HG03103 (cell line): ENCODE measurements around the gene SLAIN2.

Experiments used
- ATAC-seq: cut with Tn5 transposase; IDR thresholded peaks from one replicate; pipeline ENCODE4 v1.9.1; 2021; ENCODE audit warnings: low read depth; ENCODE audit not compliant: unreplicated experiment

The SLAIN2 gene

DNA sequence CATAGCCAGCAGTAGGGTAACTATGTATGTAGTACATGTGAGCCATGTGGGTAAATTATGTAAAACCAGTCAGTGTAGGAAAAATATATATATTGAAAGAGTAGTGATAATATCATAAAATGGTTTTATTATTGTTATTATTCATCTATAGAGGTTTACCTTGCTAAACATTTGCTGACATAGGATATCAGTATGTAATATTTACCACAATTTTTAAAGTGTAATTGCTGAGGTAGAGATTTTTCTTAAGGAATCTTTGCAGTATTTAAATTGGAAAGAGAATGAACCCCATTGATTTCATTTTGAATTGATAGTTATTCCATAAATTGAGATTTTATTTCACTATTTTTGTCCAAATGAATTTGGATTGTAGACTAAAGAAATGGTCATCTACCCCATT lies 27.1 kb downstream of the SLAIN2 start:
- no peak for ATAC-seq

DNA sequence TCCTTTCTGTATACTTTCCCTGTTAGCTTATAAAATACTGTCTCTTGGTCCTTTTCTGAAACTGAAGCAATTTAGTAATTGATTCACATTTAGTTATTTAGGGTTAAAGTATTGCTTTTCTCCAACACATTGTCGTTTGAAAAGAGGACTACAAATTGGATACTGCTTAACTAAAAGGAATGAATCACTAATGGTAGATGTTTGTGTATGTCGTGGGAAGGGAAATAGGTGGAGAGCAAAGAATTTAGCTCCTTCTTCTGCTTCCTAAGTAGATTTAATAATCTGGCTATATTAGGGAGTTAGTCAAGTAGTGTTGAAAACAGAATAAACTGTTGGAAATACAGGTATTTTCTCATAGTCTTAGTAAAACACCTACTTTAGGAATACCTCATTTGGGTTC lies 27.9 kb downstream of the SLAIN2 start:
- no peak for ATAC-seq

DNA sequence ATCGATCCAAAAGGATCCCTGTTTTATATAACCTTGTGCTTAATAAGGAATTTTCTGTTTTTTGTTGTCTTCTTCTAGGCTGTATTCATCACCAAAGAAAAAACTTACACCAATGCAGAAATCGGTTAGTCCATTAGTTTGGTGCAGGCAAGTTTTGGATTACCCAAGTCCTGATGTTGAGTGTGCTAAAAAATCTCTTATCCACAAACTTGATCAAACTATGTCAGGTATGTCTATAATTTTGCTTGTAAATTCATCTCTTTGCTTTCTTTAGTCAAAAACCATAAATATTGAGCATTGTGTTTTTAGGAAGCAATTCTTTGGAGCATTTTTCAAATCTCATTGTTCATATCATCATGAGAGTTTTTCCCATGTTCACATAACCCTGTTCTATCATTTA lies 28.4 kb downstream of the SLAIN2 start:
- no peak for ATAC-seq

DNA sequence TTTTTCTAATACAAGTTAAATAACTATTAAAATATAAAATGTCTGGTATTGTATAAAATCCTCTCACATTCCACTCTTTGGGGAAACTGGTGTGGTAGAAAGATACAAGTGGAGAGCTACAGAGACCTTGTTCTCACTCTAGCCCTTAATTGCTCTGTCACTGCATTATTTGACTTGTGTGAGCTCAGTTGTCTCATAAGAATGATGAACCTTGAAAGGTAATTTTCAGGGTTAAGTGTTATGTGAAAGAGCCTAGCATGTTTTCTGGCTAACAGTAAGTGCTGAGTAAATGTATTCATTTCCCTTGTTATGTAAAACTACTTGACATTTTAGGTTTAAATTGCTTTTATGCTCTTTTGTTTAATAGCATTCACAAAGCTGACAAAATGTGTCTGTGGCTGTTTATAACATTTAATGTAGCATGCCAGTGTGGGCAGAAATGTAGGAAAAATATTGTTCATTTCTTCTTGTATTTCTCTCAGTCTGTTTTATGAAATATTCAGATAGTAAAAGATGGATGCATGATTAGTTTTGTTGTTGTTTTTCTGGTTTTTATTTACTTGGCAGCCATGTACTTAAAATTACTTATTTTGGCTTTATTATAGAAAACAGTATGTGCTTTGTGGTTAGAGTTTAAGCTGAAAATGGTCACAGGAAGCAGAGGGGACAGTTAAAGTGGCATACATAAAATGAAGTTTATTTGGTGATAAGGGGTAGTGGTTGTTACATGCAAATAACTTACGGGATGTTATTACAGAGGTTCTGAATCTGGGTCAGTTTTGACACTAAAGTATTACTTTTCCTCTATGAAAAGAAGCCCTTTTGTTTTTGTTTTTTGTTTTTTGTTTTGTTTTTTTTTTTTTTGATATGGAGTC lies 29.2 kb downstream of the SLAIN2 start:
- no peak for ATAC-seq

DNA sequence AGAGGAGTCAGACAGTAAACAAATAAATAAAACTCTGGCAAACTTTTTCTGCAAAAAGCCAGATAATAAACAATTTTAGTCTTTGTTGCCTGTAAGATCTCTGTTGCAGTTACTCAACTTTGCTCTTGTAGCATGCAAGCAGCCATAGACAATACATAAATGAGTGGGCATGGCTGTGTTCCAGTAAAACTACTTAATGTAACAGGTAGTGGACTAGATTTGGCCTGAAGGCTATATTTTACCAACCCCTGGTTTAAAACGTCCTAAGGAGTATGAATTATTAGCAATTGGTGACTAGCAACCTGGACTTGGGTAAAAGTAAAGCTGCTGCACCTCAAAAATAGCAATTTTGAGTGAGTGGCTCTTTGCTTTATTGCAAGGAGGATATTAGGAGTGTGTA lies 30.9 kb downstream of the SLAIN2 start:
- no peak for ATAC-seq

DNA sequence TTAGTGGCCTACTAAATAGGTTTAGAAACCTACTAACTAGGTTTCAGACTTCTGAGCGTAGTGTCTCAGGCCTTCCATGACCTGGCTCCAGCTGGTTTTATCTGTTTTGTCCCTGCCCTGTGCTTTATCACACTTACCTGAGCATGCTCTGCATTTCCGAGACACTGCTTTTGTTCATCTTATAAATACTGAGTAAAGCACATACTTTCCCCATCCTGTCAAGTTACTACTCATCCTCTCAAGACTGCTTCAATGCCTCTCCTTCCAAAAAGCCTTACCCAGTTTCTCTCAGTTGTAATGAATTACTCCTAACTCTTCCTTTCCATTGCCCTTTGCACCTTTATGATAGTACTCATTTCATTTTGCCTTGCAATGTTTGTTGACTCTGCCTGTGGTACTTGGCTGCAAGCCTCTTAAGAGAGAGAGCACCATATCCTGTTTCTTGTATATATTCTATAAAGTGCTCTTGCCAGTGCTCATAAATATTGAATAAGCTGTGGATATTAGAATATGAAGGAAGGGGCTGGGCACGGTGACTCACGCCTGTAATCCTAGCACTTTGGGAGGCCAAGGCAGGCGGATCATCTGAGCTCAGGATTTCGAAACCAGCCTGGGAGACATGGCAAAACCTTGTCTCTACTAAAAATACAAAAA lies 34.4 kb downstream of the SLAIN2 start:
- ATAC-seq, result no peak

DNA sequence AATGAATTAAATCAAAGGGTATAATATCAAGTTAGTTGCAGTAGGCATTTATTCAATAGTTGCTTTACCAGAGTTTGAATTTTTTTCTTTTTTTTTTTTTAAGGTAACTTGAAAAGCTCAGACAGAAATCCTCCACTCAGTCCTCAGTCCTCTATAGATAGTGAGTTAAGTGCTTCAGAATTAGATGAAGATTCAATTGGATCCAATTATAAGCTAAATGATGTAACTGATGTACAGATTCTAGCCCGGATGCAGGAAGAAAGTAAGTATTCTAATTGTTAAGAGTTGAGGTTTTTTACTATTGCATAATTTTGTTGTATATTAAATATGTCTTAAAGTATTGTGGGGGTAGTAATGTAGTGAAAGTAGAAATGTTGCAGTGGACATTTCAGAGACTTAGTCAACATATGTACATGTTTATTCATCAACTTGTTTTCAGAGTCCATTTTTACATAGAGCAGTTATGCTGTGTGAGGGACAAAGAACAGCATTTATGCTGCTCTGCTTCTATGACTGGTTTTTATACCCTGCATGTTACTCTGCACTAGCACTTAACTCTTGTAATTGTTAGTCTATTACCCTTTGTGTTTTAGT lies 38.4 kb downstream of the SLAIN2 start:
- no peak for ATAC-seq

DNA sequence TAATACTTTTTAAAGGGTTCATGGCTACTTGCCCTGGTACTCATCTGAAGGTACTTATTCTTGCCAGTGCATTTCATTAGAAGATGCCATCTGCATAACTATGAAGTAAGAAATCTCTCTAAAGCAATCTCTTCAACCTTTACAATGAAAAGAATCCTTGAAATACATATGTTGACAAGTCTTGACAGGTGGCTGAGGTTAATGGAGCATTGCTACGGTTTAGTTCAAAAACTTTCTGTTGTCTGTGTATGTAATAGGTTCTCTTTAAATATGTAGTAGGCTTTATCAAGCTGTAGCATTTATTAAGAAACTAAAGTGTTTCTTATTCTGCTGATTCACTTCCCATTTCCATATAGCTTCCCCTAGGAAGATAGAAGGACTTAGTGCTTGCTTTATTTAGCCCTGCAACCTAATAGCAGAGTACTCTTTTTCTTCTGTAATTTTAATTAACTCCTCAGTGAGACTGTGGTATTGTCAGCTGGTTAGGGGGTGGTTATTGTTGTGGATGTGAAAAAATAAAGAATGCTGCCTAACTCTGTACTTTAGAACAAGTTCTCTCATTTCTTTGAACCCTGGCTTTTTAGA lies 39.3 kb downstream of the SLAIN2 start:
- no peak for ATAC-seq

DNA sequence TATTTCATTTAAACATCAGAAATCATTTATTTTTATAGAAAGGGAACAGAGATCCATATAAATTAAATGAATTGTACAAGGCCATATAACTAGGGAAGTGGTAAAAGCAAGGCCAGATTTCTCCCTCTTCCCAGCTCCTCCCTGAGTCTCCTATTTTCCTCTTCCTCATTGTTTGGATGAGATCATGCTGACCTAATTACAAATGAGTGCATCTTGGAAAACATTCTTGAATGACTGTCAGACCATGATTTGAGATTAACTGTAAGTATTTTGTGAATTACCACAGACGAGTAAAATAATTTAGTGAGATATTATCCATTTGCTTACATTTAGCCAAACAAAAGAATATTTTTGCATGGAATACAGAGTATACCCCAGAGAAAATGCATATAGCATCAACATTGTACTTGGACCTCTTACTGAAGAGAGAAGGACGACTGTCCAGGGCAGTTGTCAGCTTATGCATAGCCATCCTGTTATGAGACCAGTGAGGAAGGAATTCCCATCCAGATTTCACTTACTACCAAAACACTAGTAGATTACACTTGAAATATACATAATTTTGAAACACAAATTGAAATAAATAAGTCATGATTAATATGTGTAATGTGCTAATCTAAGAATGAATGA lies 47.3 kb downstream of the SLAIN2 start:
- no peak for ATAC-seq

DNA sequence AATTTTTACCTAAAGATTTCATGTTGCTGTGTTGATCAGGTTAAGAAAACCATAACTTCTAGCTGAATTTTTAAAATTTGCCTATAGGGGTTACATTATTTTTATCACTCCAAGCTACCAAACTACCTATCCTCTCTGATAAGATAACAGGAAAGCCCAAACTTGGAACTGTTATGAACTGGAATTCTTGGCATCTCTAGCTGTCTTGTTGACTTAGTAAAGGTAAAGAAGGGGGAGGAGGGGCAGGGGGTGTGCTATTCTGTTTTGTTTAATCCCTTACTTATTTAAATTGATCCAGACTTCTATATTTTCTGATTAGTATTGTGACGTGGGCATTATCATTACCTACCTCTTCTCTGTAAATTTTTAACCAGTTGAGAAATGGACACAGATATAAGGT lies 54.7 kb downstream of the SLAIN2 start:
- ATAC-seq, result no peak

DNA sequence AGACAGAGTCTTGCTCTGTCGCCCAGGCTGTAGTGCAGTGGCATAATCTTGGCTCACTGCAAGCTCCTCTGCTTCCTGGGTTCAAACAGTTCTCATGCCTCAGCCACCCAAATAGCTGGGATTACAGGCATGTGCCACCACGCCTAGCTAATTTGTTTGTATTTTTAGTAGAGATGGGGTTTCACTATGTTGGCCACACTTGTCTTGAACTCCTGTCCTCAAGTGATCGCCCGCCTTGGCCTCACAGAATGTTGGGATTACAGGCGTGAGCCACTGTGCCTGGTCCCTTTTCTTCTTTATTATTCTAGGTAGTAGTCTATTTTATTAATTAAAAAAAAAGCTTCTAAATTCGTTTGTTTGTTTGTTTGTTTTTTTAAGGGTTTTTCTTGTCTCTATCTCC lies 59.1 kb downstream of the SLAIN2 start:
- no peak for ATAC-seq

DNA sequence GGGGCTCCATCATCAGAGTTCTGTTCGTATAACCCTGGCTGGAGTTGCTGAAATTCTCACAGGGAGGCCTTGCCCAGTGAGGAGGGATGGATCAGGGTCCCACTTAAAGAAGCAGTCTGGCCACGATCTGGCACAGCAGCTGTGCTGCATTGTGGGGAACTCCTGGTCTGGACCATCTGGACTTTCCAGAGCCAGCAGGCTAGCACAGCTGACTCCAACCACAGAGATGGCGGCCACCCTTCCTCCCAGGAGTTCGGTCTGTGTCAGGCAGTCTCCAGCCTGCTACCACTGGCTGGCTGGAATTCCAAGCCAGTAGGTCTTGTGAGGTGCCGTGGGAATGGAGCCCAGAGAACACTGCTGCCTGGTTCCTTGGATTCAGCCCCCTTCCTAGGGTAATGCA lies 62.0 kb downstream of the SLAIN2 start:
- ATAC-seq, result no peak

DNA sequence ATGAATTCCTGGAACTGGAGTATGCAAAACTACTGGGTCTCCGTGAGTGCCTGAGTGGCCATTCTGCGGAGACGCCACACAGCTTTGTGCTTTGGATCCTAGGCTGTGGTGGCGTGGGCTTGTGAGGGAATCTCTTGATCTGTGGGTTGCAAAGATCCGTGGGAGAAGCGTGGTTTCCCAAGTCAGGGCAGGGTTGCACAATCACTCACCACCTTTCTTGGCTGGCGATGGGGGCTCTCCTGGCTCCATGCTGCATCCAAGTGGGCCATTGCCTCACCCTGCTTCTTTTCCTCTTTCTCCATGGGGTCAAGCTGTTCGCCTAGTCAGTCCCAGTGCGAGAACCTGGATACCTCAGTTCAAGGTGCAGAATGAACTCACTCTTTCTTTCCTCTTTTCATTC lies 62.5 kb downstream of the SLAIN2 start:
- ATAC-seq, result no peak

DNA sequence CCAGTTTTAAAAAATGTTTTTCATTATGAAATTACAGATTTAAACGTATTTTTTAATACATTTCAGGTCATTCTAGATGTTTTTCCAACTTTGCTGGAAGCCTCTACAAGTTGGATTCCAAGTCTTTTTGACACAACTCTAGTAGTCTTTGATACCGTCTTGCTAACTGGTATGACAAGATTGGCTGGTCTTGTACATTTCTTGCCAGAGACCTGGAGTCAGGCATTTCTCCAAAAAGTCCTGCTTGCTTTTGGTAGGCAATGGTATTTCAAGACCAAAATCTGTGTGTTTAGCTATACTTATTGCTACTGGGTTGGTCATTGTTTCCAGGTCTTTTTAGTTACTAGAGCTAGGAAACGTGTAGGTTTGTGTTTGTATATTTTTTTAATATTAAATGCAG lies 64.6 kb downstream of the SLAIN2 start:
- no peak for ATAC-seq

DNA sequence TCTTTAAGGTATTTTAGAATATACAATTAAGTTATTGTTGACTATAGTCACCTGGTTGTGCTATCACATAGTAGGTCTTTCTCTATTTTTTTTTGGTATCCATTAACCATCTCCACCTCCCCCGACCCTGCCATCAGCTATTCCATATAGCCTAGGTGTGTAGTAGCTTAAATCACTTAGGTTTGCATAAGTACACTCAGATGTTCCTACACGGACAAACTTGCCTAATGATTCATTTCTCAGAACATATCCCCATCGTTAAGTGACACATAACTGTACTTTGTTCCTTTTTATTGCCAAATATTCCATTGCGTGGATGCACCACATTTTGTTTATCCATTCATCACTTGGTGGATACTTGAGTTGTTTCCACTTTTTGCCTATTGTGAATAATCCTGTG lies 67.9 kb downstream of the SLAIN2 start:
- ATAC-seq, result no peak

DNA sequence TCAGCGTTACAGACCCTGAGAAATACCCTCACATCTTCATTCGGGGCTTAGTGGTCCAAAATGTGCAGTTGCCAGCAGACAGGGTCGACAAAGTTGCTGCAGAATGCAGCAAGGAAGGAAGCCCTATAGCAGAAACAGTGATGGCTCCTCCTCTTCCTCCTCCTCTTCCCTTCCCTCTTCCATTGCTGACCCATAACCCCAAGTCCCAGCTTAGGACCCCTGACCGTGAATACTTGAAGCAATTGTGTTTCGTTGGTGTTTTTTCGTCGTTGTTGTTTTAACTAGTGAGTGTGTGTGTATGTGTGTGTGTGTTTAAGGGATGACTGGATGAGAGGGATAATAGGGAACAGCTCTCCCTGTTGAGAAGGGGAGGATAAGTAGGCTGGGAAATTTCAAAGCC lies 69.5 kb downstream of the SLAIN2 start:
- no peak for ATAC-seq

DNA sequence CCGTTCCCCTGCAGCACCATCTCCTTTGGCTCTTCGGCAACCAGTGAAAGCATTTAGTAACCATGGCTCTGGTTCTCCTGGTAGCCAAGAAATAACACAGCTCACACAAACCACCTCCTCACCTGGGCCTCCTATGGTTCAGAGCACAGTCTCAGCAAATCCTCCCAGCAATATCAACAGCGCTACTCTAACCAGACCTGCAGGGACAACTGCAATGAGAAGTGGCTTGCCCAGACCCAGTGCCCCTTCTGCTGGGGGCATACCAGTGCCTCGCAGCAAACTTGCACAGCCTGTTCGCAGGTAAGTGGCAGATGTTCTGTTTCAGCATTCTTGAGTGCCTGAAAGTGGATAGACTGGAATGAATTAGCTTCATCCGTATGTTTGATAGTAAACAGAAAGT lies 78.8 kb downstream of the SLAIN2 start:
- ATAC-seq, result no peak

DNA sequence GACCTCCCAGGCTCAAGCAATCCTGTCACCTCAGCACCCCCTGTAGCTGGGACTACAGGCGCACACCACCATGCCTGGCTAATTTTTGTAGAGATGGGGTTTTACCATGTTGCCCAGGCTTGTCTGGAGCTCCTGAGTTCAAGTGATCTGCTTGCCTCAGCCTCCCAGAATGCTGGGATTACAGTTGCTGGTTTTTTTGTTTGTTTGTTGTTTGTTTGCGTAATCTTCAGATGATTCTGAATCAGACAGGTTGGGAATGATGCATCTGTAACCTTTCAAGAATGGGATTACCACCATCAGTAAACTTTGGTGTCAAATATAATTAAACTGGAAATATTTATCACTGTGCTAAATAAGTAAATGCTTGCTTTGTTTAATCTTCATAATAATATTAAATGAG lies 79.8 kb downstream of the SLAIN2 start:
- no peak for ATAC-seq

DNA sequence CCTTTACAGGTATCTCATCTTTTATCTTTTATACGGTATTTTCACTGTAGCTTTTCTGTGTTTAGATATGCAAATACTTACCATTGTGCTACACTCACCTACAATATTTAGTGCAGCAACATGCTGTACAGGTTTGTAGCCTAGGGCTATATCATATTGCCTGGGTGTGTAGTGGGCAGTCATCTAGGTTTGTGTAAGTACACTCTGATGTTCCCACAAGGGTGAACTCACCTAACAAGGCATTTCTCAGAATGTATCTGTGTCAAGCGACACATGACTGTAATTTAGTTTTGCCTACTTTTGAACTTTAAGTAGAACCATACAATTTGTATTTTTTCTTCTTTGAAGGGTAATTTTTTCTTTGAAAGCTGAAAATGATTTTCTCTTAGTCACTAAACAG lies 87.6 kb downstream of the SLAIN2 start:
- ATAC-seq, result no peak

DNA sequence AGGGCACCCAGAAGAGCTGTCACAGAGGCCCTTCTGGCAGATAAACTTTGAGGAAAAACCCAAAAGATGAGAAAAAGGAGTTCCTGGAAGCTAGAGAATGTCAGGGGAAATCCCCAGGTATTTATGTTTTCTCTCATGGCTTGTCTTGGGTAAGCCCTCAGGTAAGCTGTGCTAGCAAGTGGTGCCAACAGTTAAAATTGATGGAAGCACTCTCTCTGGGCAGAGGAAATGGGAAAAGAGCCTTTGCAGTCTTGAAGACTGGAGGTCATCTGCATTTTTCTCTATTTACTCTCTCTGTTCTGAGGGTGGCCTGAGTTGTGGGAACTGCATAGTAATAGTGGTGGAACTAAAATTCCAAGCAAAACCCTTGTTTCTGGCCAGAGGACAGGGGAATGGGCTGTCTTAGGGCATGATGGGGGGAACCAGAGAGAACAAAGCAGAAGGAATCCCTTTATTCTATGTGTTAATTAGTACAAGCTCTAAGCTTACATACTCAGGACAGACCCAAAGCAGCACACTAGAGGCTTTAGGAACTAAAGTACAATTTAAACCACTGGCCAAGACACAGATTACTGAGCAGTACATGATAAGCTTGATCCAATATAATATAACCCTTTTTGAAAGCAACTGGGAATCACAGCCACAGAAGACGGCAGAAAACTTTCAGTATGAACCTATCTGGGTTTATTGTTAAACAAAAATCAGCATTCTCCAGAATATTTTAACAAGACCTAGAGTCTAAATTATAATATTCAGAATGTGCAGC lies 88.6 kb downstream of the SLAIN2 start:
- no peak for ATAC-seq
